Heart left ventricle (tissue), 16 donors: Measurements from ENCODE around the gene MEFV. TPM values are rescaled to one million over a fixed set of nuclear protein-coding genes. Genes with fewer than 3 reads are reported as not detected.

ENCODE experiments used
- ATAC-seq, 4 donors: fragments of 200-7000 bp; cut with Tn5 transposase; one replicate each; pipeline ENCODE4 v1.9.1; 2020 to 2022; ENCODE audit warnings: moderate library complexity in 4 of 4, mild to moderate bottlenecking in 3 of 4, moderate number of reproducible peaks in 1 of 4
- DNase-seq, 5 donors: peaks; one replicate each; pipeline ENCODE4 v3.0.0-alpha.2; 2020
- H3K27ac ChIP-seq, 12 donors: fragments of 200-600 bp; sonication (generic) in 4 of 12; one replicate each; pipeline versions ENCODE4 v1.5.0 to v1.8.0; 2016 to 2022; ENCODE audit warnings: mild to moderate bottlenecking in 2 of 12
- H3K27me3 ChIP-seq, 9 donors: fragments of 200-600 bp; sonication (generic) in 2 of 9; one replicate each; pipeline versions ENCODE4 v1.5.1 to v1.8.0; 2016 to 2022; ENCODE audit warnings: mild to moderate bottlenecking in 3 of 9
- H3K36me3 ChIP-seq, 9 donors: fragments of 200-600 bp; sonication (generic) in 2 of 9; one replicate each; pipeline versions ENCODE4 v1.5.0 to v1.8.0; 2018 to 2022; ENCODE audit warnings: mild to moderate bottlenecking in 2 of 9
- H3K4me1 ChIP-seq, 12 donors: fragments of 200-600 bp; sonication (generic) in 4 of 12; one replicate each; pipeline versions ENCODE4 v1.5.0 to v1.8.0; 2016 to 2022; ENCODE audit warnings: mild to moderate bottlenecking in 3 of 12
- H3K4me3 ChIP-seq, 12 donors: fragments of 200-600 bp; sonication (generic) in 4 of 12; one replicate each; pipeline versions ENCODE4 v1.5.0 to v1.8.0; 2017 to 2022; ENCODE audit warnings: mild to moderate bottlenecking in 9 of 12, moderate library complexity in 4 of 12
- H3K9me3 ChIP-seq, 12 donors: fragments of 200-600 bp; sonication (generic) in 4 of 12; one replicate each; pipeline versions ENCODE4 v1.5.0 to v1.8.0; 2016 to 2022; ENCODE audit warnings: mild to moderate bottlenecking in 1 of 12
- CTCF ChIP-seq, 12 donors: fragments of 200-600 bp; sonication (generic) in 4 of 12; IDR thresholded peaks; one replicate each; pipeline versions ENCODE4 v1.5.0 to v1.8.0; 2018 to 2022; ENCODE audit warnings: antibody characterized with exemption in 12 of 12, mild to moderate bottlenecking in 5 of 12
- POLR2A ChIP-seq, 2 donors: fragments of 450-650 bp; IDR thresholded peaks; one replicate each; pipeline ENCODE4 v1.6.1; 2017; ENCODE audit warnings: antibody characterized with exemption in 2 of 2, mild to moderate bottlenecking in 2 of 2, moderate library complexity in 2 of 2
- WGBS, 4 donors: extraction: QIAGEN DNeasy Blood & Tissue Kit in 2 of 4; methylation state at CpG; one replicate each; pipeline versions ENCODE4 v1.1.5 to v1.1.7; 2013 to 2018; 5-methylcytosine and 5-hydroxymethylcytosine counted together
- intact Hi-C, 10 donors: fragments of 100-400 bp; cut with DNase I; formaldehyde crosslinking; loops; one replicate each; pipeline versions ENCODE4 v1.11.1 to v1.14.2; 2022
- polyA plus RNA-seq, 2 donors: library from polyadenylated mRNA; stranded (reverse); fragments of 200-250 nt; gene quantifications; one replicate each; pipeline ENCODE4 v1.2.3, GENCODE V29; 2013
- total RNA-seq, 9 donors: library from RNA; depleted of rRNA in 2 of 9; stranded (reverse); fragments of >200 nt in 2 of 9; fragmentation: NEBNext Ultra II Directional in 3 of 9; extraction: Animal tissue kit (Norgen Biotek cat#: 25700) in 3 of 9; gene quantifications; one replicate each; pipeline versions ENCODE4 v1.1.0 to v1.2.4, GENCODE V29; 2016 to 2023
- donor health status: ischemic (EF 13 %, LVEDD 7.1; RV severe dilation, severe dysfunction).
- donor health status: healthy with polysubstance abuse.
- donor health status: DM: no; HTN: yes; CAD: no.
- donor health status: DM: no; HTN: no; CAD: no.
- donor health status: ischemic (EF 25% LVEDD 6.9; RV normal size, moderate dysfunction).
- donor health status: ischemic (EF 25% LVEDD 5.7; RV mildly dilated, moderate dysfunction).
- donor health status: healthy.
- donor health status: DM: yes; HTN: yes; CAD: no.
- donor health status: ischemic (EF 35%, LVEDD 5.7; RV mildly dilated, moderate dysfunction).
- donor health status: nonischemic (EF 11% LVEDD 7.7; RV severe dilation, severe dysfunction).
- donor health status: DM: yes; HTN: yes; CAD: no.
- donor health status: PGD.
- donor health status: ischemic (EF 29% LVEDD 5.4; RV normal size, mild dysfunction).
- donor health status: nonischemic (EF 23%, LVEDD 6.1; RV moderate dilation, normal function).

Gene MEFV
- total and polyA plus RNA-seq, 11 donors, result 0.23 to 4.3 (median 0.75) TPM

- TF ChIP-seq CTCF (IDR thresholded peaks at IDR 0.05) (no peak), POLR2A (IDR thresholded peaks at IDR 0.05) (no peak)
- H3K27ac ChIP-seq, result no peak overlapping the region
- no peaks in the 10 kb centered on the region for H3K4me1 ChIP-seq
- 72 to 88% (median 83%) methylated on average over 8 to 10 of the region's 10 CpGs for WGBS, 4 donors
- H3K27me3 ChIP-seq, result peaks cover 0 to 13% (median 0%) of the 10 kb centered on the region in 9 donors
- H3K4me3 ChIP-seq, result no peak overlapping the region
- intact Hi-C loops, result no loop called here
- ATAC-seq, result no peak
- no peaks in the 10 kb centered on the region for H3K36me3 ChIP-seq
- H3K9me3 ChIP-seq, result no peaks in the 10 kb centered on the region
- no peak for DNase-seq
Observed at GRCh38 chr16:3246876-3247275, 9.6 kb downstream of the MEFV start.

GRCh38 chr16:3246002-3246401 lies 10.4 kb downstream of the MEFV start:
- H3K27ac ChIP-seq, result no peak overlapping the region
- H3K9me3 ChIP-seq, result no peaks in the 10 kb centered on the region
- intact Hi-C loops, result no loop called here
- no peak overlapping the region for H3K4me3 ChIP-seq
- TF ChIP-seq CTCF (IDR thresholded peaks at IDR 0.05) (no peak), POLR2A (IDR thresholded peaks at IDR 0.05) (no peak)
- 70 to 76% (median 72%) methylated on average over 7 of the region's 7 CpGs for WGBS, 4 donors
- DNase-seq, result no peak
- H3K4me1 ChIP-seq, result no peaks in the 10 kb centered on the region
- no peak for ATAC-seq
- no peaks in the 10 kb centered on the region for H3K36me3 ChIP-seq
- peaks cover 0 to 13% (median 0%) of the 10 kb centered on the region in 9 donors for H3K27me3 ChIP-seq

DNA sequence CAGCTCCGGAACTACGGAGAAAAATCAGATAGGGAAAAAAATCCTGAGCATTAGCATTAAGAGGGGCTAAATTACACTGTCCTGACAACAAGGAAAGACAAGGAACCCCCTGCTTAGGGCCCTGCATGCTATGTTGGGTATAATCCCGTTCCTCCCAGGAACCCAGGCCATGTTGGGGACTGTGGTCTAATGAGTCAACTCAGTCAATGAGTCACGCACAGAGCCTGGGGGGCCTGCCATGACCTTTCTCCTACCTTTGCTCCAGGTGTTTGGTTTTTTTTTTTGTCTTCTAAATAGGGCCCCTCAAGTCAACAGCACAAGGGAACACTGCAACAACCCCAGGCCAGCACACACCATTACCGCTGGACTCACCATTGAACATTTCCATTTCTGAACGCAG lies 12.6 kb downstream of the MEFV start:
- DNase-seq (no peak), ATAC-seq (no peak)
- peaks cover 0 to 13% (median 0%) of the 10 kb centered on the region in 9 donors for H3K27me3 ChIP-seq
- no peaks in the 10 kb centered on the region for H3K36me3 ChIP-seq
- intact Hi-C loops, result no loop called here
- no peak overlapping the region for H3K27ac ChIP-seq
- no peaks in the 10 kb centered on the region for H3K9me3 ChIP-seq
- 66 to 95% (median 72%) methylated on average over 6 of the region's 6 CpGs for WGBS, 4 donors
- H3K4me3 ChIP-seq, result no peak overlapping the region
- TF ChIP-seq CTCF (IDR thresholded peaks at IDR 0.05) (no peak), POLR2A (IDR thresholded peaks at IDR 0.05) (no peak)
- no peaks in the 10 kb centered on the region for H3K4me1 ChIP-seq

- WGBS, 4 donors, result 78 to 85% (median 82%) methylated on average over 11 of the region's 11 CpGs
- ATAC-seq (peak in 2 of 4 donors; percentile 28 to 45), DNase-seq (no peak)
- intact Hi-C loops, result no loop called here
- no peaks in the 10 kb centered on the region for H3K4me1 ChIP-seq
- H3K27me3 ChIP-seq, result peaks cover 0 to 13% (median 0%) of the 10 kb centered on the region in 9 donors
- H3K27ac ChIP-seq, result no peak overlapping the region
- H3K4me3 ChIP-seq, result no peak overlapping the region
- no peak for TF ChIP-seq CTCF (IDR thresholded peaks at IDR 0.05)
- no peak for TF ChIP-seq POLR2A (IDR thresholded peaks at IDR 0.05)
- H3K9me3 ChIP-seq, result no peaks in the 10 kb centered on the region
- H3K36me3 ChIP-seq, result no peaks in the 10 kb centered on the region
Observed at GRCh38 chr16:3242709-3243108, 13.7 kb downstream of the MEFV start.
